ENCODE measurements around the gene HPSE2. TPM values are rescaled to one million over a fixed set of nuclear protein-coding genes. Genes with fewer than 3 reads are reported as not detected.

Gene HPSE2
- total RNA-seq, 1 experiment from 2014 or later, result not detected

- DNase-seq (ENCODE audit: low read depth), result no peak
Measured at GRCh38 chr10:98852686-98853085, 383.0 kb downstream of the HPSE2 start.

DNA sequence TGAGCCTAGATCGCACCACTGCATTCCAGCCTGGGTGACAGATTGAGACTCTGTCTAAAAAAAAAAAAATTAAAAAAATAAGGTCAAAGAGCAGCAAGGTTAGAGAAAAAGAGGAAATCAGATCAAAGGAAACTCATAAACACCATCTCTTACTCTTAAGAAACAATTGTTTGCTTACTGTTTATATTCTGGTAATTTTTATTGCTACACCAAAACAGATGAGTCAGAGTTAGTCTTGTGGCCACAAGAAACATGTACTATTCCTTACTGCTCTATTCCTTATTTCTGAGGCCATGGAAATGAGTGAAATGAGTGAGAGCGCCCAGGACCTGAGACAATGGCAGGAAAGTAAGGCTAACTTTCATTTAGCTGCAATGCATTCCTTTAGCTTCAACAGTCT lies 387.3 kb downstream of the HPSE2 start:
- DNase-seq (ENCODE audit: low read depth), result no peak

- no peak for DNase-seq (ENCODE audit: low read depth)
Measured at GRCh38 chr10:98846787-98847186, 388.9 kb downstream of the HPSE2 start.

DNA sequence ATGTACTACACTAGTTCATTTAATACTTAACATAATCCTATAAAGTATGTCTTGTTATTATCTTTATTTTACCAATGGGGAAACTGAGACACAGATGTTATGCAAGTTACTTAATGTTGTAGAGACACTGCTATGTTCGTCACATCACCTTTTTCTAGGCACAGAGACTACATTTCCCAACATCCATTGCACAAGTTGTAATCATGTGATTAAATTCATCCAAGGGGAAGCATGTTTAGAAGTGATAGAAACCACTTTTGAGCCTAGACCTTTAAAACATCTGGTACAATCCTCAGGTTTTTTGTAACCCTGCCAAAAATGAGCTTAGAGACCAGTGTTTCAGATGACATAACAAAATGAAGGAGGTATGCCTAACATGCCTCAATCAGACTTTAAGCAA lies 402.1 kb downstream of the HPSE2 start:
- DNase-seq (ENCODE audit: low read depth), result no peak

DNA sequence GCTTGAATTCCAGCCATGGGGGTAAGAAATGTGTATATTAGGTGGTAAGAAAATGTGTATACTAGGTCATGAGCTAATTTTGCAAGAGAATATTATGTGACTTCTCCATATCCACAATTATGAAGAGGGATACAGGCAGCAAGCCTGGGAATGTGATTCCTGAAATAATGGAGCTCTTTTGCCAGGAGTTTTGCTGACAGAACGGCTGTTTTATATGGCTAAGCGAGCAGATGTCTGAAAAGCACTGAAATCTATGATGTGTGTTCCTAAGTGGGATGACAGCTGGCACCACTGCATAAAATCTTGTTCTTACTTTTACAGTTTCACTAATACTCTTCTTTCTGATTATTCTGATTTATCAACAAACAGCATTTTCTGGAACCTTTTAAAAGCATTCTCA lies 402.9 kb downstream of the HPSE2 start:
- DNase-seq (ENCODE audit: low read depth), result no peak

DNA sequence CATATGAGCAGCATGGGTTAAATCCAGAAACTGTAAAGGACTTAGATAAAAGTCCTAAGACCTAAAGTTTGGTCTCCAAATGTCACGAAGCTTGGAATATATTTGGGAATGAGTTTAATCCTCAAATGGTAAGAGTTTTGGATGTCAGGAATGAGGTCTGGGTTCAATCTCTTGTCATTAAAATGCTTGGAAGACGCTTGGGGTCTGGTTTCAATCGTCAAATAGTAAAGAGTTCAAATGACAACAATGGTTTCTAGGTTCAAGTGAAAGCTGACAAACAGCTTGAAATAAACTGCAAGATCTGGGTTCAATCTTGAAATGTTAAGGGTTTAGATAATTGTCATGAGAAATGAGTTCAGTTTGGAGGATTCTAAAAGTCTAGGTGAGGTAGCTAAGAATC lies 403.5 kb downstream of the HPSE2 start:
- DNase-seq (ENCODE audit: low read depth), result no peak

GRCh38 chr10:98831391-98831790 lies 404.3 kb downstream of the HPSE2 start:
- DNase-seq (ENCODE audit: low read depth), result no peak

DNA sequence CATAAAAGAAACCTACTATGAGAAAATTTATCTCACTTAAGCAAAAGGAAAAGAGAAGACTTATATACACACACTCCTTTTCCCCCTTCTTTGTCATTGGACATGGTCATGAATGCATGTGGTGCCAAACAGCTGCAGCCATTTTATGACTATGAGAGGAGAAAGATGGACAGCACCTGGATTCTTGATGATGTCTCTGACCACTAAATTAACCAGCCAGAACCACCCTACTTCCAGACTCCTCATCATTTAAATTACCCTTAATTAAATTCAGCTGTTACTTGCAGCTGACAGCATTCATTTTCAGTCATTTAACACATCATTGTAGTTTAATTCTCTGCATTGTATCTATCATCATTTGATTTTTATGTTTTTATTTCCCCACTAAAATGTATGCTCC lies 409.9 kb downstream of the HPSE2 start:
- DNase-seq (ENCODE audit: low read depth), result no peak

- DNase-seq (ENCODE audit: low read depth), result no peak
Measured at GRCh38 chr10:98817396-98817795, 418.3 kb downstream of the HPSE2 start.

GRCh38 chr10:98815039-98815885 lies 420.4 kb downstream of the HPSE2 start:
- DNase-seq (ENCODE audit: low read depth), result no peak

DNA sequence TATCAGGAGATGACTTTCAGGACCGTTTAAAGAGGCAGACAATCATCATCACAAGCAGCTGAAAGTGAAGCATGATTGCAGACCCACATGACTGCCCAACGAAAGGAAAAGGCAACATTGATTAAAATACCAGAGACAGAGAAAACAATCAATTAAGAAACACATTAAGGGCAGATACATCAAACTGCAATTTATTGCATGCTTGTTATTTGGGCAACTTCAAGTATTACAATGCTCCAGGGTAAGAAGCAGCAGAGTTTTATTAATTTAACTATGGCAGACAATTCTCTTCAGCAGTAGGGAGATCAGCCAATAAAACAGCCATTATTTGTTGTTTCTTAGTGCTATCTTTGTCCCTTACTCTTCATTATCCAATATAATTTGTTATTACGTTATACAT lies 421.2 kb downstream of the HPSE2 start:
- no peak for DNase-seq (ENCODE audit: low read depth)

GRCh38 chr10:98808282-98808892 lies 427.3 kb downstream of the HPSE2 start:
- DNase-seq (ENCODE audit: low read depth), result no peak

DNA sequence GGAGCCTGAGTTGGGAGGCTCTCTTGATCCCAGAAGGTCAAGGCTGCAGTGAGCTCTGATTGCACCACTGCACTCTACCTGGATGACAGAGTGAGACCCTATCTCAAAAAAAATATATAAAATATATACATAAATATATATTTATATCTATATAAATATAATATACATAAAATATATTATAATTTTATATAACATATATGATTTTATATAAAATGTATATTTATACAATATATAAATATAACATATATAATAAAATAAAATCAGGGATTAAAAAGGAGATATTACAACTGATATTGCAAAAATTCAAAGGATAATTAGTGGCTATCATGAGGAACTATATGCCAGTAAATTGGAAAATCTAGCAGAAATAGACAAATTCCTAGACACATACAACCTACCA lies 435.4 kb downstream of the HPSE2 start:
- no peak for DNase-seq (ENCODE audit: low read depth)

GRCh38 chr10:98795467-98795866 lies 440.2 kb downstream of the HPSE2 start:
- DNase-seq (ENCODE audit: low read depth), result no peak

DNA sequence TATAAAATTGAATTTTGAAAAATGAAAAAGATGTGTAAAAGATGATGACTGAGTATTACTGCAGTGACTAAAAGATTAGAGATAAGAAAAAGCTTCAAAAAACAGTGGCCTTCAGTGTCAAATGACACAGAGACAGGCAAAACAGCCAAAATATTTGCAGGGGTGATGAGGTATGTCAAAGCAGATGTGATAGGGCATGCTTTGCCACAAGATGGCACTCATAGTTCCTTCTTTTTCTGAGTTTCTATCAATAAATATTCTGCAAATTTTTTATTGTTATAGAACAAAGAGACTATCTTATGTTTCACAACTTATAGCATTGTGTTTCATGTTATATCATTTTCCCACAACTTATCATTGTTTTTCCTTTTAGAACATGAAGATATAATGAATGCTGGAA lies 444.8 kb downstream of the HPSE2 start:
- no peak for DNase-seq (ENCODE audit: low read depth)

GRCh38 chr10:98778277-98778759 lies 457.3 kb downstream of the HPSE2 start:
- DNase-seq (ENCODE audit: low read depth), result no peak

GRCh38 chr10:98758463-98758862 lies 477.2 kb downstream of the HPSE2 start:
- no peak for DNase-seq (ENCODE audit: low read depth)

DNA sequence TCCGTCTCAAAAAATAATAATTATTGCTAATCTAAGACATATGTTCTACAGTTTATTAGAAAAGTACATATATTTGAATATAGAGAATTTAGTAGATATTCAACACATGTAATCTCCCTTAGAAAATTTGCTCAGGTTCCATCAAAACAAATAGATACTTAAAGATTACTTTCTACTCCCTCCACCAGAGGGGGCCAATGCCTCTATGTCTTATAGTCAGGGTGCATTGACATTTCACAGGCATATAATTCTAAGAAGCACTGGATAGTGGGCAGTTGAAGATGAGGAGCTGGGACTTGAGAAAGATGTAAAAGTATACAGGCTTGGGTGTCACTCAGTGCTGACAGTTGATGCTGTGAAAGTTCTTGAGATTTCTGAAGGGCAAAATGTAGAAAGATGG lies 487.4 kb downstream of the HPSE2 start:
- DNase-seq (ENCODE audit: low read depth), result peak; percentile 1

GRCh38 chr10:98745645-98746044 lies 490.0 kb downstream of the HPSE2 start:
- no peak for DNase-seq (ENCODE audit: low read depth)

GRCh38 chr10:98720551-98720950 lies 515.1 kb downstream of the HPSE2 start:
- no peak for DNase-seq (ENCODE audit: low read depth)

DNA sequence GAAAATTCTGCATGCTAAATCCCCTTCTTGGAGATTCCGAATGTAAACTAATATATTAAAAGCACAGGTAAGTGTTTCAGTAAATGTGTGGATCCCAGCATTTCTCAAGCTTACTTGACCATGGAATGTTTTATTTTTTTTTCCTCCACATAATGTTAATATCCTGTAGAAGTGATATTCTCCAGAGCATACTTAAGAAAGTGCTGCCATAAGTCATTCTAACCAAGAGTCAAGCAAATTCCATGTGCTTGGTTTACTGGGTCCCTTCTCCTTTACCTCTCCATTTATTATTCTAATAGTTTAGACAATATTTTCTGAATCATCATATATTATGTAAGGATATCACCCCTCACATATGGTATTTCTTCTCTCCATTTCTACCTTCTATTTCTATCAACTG lies 522.1 kb downstream of the HPSE2 start:
- DNase-seq (ENCODE audit: low read depth), result no peak

GRCh38 chr10:98696516-98696915 lies 539.1 kb downstream of the HPSE2 start:
- no peak for DNase-seq (ENCODE audit: low read depth)

DNA sequence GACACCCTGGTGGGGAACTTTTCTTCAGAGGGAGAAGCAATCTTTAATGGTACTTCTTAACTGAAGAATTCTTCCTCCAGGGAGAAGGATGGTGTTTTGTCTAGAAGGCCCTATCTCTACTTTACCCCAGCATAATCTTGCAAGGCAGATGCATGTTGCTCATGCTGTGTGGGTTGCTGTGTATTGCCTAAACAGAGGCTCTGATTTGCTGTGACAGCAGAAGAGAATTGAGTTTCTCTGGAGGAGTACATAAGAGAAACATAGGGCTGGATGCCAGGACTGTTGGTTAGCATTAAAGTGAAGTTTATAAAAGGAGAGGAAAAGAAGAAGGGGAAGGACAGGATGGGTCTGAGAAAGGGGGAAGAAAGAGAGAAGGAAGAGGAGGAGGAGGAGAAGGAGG lies 540.8 kb downstream of the HPSE2 start:
- DNase-seq (ENCODE audit: low read depth), result no peak
